Activated CD4-positive, alpha-beta T cell treated with anti-CD3 and anti-CD28 coated beads, Interleukin-10, Interleukin-2, amounts not matched to agents 100 ng/mL and 50 ng/mL, durations not matched to agents 16 hours and 8 hours (primary cell): ENCODE data around the gene MBNL2.

Experiments
- DNase-seq: peaks from one replicate; pipeline ENCODE4 v3.0.0-alpha.2; 2020

Gene MBNL2

DNA sequence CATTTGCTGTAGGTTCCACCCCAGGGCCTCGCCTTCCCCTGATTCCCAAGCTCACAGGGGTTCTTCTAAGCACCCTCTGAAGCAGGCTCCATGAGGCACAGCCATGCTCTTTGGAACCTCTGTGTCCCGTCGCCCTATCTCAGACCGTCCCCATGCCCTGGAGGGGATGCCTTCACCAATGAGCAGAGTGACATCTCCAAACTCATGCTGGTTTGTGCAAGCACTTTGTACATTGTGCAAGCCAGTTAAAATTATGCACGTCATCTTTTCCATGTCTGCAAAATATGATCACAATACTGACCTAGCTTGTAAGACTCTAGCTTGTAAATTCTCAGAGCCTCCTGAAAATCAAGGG, 165.3 kb downstream of the MBNL2 start:
- DNase-seq, result no peak

DNA sequence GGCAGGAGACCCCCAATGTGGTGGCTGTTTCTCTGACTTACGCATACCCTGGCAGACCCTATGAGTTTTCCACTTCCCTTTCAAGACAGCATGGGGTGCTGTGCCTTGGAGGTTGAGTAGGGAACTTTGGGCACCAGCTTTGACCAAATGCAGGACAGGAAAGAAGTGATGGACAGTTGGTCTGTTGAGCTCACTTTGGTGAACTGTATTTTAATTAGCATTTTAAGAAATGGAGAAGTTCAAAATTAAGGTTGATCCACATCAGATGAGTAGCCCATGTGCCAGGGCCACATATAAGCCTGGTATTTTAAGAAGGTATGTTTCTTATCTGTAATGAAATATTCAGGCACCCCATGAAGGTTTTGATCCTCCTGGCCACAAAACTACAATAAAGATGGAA, 165.8 kb downstream of the MBNL2 start:
- no peak for DNase-seq

DNA sequence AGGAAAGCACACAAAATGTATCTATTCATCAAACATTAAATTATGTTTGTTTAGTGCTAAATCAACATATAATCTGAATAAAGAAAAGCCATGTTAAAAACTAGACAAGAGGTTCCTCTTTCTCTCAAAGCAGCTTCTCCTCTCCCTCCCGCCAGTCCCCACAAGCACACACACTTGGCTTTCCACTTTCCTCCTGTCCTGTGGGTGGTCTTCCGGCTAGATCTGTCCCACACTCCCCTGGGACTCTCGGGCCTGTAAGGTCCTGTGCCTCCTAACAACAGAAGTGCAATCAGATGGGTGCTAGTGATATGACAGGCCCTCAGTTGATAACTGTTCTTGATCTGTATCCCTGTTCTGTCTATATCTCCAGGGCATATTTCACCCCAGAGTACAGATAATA, 166.2 kb downstream of the MBNL2 start:
- no peak for DNase-seq

DNA sequence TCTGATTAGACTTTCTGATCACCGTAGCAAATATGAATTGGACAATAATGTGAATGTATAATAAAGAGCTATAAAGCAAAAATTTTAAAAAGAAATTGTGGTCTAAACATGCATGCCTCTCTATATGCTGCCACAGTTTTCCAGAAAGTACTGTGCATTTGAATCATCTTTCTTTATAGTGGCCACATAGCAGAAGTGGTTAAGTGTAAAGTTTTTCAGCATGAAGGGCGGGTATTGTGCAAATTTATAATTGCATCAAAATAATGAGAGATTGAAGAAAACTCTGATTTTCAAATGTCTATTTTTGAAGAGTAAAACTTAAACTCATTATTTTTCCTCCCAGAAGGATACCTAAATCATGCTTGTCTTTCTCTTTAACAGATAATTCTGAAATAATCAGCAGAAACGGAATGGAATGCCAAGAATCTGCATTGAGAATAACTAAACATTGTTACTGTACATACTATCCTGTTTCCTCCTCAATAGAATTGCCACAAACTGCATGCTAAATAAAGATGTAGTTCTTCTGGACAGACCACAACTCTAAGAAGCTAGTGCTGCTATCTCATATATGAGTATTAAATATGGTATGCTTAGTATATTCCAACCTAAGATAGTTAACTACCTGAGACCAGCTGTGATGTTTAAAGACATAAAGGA, 168.9 kb downstream of the MBNL2 start:
- no peak for DNase-seq

DNA sequence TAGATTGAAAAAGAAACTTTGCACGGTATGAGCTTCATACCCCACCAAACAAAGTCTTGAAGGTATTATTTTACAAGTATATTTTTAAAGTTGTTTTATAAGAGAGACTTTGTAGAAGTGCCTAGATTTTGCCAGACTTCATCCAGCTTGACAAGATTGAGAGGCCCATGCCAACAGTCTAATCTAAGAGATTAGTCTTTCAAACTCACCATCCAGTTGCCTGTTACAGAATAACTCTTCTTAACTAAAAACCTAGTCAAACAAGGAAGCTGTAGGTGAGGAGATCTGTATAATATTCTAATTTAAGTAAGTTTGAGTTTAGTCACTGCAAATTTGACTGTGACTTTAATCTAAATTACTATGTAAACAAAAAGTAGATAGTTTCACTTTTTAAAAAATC, 169.9 kb downstream of the MBNL2 start:
- no peak for DNase-seq

DNA sequence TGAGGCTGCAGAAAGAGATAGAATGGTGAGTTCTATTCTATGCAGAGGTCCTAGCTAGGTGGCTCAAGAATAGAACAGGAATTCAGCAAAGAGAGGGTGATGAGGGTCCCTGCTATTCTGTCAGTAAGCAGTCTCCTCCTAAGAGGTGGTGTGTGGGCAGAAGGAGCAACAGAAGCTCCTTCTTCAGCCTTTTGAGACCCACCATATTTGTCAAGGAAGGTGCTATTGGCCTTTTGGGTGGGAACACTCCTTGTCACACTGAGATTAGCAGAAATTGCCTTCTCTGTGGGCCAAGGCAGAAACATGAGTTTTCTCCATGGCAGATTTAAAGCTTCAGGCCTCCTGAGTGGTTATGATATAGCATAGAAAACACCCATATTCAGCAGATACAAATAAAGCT, 172.4 kb downstream of the MBNL2 start:
- DNase-seq, result no peak

DNA sequence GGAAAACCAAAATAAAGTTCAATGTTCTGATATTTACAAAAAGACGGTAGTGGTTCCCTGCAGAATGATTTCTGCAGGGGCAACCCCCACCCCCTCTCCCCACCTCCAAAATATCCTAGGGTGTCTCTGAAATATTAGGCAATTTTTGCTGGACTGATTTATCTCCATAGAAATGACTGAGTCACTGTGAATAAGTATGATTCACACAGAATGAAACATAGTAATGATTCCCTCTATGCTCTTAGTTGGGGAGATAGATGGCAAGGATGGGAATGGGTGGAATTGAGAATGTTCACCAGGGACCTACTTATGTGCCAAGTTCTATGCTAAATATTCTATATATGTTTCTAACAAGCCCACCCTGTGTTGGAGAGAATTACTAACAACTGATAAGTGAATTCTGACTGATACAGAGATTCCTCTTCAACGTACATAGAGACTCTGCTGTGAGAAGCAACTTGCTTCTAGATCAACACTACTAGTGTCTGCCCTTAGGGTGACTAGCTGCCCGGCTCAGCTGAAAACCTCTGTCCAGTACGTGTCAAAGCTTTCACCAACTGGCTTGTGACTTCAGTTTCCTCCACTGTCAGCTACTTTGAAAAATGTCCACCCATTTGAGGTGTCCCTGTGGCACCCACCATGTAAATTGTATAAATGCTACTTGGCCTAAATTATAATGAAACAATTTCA, 173.5 kb downstream of the MBNL2 start:
- DNase-seq, result no peak

DNA sequence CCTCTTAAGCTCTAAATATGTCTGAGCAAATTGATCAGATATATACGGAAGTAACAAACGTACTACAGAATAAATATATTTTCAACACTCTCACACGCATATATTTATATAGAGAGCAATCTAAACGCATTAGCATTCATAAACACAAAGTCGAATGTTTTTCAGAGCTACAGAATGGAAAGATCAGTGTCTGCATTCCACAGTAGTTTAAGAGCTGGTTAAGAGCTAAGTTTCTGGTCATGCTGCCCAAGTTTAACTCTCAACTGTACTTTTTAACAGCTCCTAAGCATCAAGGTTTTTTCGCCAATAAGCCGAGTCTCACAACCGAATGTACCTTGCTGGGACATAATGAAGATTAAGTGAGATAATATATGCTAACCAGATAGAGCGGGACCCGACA, 175.1 kb downstream of the MBNL2 start:
- no peak for DNase-seq

DNA sequence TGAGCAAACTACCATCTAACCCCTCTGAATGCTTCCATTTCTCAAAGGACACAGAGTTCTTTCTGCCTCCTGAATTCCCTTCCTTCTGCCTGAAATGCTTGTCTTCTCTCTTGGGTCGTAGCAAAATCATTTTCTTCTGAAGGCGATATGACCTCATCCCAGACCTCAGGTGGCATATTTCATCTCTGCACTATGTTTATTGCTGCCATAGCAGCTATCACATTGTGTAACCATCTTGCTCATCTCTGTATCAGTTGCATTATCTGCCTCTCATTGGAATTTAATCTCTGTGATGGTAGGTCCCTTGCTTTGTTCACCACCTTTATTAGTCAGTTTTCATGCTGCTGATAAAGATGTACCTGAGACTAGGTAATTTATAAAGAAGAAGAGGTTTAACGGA, 179.3 kb downstream of the MBNL2 start:
- DNase-seq, result no peak

DNA sequence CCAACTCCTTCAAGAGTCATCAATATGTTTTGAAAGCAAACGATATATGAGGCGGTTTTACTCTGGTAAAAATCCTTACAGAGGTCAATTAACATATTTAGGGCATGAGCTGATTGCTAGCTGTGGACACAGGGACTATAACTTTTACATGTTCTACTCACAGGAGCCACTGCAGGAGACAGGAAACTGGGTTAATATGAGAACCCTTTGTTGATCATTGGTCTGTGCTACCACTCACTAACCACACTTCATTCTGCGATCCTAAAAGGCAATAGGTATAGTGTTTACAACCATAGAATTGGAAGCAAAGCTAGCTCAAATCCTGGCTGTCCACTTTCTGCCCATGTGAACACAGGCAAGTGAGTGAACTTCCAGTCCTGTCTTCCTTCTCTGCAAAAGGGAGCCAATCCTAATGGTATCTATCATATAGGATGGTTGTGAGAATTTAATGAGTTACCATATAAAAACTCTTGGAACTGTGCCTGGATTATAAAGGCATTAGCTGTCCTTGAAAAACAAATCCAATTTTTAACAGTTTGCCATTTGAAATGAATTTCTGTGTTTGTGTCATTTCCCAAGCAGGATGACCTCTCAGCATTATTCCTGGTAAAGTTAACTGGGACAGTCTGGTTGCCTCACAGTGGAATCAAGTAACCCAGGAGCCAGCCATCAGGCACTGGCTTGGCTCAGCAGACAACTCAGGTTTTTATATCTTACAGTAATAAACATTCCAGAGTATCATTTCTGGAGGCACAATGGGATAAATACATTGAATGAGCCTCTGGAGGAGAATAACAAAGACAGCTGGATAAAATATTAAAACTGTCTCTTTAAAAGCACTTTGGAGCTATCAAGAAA, 182.0 kb downstream of the MBNL2 start:
- no peak for DNase-seq

DNA sequence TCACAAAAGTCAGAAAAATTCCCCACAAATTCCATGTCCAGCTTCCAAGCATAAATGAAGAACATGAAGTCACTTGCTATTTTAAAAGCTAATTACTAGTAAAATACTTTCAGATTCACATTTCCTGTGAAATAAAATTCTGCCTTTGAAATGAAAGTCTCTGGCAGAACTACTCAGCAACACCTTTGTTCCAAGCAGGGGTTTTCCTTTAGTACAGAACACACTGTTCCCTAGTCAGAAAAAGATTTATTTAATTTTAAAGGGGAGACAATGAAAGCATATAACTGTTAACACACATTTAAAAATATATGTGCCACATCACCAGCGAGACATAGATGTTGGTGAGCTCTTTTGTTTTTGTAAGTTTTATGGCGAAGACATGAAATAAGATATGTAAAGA, 185.4 kb downstream of the MBNL2 start:
- DNase-seq, result no peak

DNA sequence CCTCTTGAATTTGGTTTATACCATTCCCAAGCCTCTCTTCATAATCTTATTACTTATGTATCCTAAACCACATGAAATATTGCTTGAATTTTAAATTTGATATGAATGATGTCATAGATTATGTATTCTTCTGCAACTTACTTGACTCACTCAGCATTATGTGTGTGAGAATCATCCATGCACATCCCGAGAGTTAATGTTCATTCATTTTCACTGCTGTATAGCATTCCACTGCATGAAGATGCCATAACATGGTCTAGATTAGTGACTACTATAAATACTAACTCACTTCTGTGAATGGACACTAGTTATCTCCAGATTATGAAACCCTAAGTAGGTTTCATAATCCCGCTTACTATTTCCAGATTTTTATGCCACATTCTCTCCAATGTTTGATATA, 186.8 kb downstream of the MBNL2 start:
- no peak for DNase-seq

DNA sequence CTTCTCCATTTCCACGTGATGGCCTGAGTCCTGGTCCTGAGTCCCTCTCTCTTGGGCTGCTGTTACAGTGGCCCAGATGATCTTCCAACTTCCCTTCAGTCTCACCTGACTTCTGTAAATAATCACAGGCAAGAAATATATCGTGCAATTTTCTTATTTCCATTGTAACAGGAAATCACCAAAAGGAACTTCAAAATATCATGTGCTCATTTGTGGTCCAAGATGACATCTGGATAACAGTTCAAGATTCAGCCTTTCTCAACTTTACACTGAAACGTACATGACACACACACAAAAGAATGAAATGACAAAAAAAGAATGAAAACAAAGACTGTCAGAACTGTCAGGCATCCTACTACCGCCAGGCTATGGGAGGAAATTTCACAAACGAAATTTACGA, 189.9 kb downstream of the MBNL2 start:
- DNase-seq, result no peak

DNA sequence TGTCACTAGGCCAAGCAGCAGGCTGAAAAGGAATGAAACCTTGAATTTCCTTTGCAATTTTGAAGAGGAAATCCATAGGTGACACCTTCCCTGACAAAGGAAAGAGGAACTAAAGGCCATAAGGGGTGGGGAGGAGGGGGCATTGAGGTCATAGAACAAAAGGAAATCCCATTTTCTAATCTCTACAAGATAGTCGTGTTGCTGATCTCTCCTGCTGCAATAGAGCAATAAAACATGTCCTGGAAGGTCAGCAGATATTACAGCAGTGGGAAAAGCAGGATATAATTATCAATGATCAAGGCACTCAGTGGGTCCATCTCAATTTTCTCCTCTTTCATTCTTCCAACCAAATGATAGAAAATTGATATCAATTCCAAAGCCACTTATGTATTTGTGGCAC, 191.6 kb downstream of the MBNL2 start:
- no peak for DNase-seq

DNA sequence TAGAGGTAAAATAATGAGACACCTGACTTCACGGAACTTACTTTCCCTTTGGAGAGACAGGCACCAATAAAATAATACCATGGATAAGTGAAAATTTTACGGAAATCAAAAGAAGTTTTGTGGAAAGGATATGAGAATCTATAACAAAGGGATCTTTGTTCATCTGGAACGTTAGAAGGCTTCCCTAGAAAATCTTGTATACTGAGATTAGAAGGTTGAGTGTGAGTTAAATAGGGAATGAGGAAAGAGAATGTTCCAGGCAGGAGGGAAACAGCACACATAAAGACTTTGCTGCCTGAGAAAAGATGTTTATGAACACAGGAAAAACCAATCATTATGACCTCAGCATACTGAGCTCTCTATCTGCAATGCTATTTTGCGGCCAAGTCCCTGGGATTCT, 192.3 kb downstream of the MBNL2 start:
- no peak for DNase-seq

DNA sequence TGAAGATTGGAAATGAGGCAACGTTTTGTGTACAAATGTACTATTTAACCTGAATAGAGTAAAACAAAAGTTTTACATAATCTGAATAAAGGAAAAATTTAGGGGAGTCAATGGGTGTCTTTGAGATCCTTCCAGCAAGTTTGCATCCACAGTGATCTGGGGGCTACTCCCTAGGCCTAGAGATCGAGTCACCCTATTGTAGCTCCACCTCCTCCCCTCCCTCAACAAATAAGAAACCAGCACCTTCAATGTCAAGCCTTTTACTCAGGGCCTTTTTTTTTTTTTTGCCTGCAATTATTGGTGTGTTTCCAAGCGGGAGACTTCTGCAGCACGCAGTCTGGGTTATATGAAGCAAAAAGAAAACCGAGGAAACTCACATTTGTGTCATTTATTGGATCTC, 195.6 kb downstream of the MBNL2 start:
- DNase-seq, result no peak

DNA sequence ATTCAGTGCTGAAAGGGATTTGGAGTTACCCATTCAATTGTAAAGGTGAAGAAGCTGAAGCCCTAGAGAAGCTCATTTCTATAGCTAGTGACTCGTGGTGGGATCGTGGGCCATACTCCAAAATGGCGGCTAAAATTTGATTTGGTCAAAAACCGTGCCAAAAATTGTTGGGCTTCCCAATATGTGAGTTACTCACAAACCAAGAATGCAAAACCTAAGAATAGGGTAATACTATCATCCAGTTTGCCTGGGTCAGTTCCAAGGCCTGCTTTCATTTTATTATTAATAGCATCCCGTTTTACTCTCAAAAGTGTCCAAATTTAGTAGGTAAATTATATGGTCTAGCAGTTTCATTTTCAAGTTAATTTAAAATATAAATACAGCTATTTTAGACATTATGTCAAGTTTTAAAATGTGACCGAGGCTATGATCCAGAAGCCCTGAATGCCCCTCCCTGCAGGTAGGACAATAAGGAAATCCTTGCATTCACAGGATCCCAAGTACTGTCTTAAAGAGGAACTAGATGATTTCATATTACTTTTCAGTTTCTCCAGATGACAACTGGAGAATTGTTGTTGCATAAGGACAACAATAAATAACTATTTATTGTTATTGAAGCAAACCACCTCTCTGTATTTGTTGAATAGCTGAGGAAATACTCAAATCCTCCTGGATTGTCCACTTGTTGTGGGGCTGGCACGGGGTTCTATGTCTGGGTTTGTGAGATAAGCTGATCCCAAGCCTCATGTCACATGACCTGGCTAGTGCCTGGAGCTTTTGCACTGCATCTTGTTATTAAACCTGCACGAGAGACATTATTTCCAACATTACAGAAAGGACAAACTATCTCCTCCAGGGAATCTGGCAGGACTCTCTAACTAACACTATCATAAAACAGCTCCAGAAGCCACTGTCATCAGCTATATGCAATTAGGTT, 200.3 kb downstream of the MBNL2 start:
- DNase-seq, result no peak

DNA sequence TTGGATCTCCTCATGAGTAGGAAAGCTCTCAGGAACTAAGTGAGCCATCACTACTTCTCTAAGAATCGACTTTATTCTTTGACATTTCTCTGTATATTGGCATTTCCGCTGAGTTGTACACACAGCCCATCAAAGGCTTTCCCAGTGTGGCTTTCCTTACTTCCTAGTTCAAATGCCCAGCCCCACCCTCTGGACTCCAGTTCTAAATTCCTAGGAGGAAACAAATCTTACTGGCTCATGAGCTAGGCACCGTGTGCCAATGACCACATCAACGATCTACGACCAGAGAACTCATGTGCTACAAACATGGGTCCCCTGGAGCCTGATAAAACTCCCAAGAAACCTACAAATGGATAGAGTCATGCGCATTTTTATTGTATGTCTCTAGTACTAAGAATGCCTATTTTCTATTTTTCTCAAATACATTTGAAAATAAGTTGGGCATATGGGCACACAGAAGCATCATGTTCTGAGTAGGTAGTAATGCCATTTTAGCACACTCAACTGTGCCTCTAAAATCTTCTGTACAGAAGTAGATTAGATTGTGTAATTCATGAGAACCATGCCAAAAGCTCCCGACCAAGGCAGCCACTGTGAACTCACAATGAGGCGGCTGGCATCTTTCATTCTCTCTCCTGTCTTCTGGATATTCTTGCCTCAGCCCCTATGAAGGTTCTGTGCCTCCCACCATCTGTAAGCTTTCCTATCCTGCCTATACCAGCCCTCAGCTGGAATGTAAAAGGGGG, 201.3 kb downstream of the MBNL2 start:
- no peak for DNase-seq

DNA sequence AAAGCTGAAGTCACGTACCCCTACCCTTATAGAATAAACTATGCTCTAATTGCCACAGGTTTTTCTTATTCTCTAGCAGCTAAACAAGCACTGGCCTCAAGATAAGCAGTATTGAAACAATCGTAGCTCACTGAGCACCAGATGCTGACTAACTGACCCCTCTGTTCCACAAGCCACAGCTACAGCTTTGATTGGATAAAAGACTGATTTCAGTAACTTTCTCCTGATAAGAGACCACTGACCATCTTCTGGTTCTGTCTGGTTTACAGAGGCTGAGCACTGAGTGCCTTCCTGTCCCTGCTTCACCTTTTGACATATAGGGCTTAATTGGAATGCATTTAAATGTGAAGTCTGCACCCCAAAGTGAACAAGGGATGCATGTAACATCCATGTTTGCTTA, 203.5 kb downstream of the MBNL2 start:
- DNase-seq, result no peak

DNA sequence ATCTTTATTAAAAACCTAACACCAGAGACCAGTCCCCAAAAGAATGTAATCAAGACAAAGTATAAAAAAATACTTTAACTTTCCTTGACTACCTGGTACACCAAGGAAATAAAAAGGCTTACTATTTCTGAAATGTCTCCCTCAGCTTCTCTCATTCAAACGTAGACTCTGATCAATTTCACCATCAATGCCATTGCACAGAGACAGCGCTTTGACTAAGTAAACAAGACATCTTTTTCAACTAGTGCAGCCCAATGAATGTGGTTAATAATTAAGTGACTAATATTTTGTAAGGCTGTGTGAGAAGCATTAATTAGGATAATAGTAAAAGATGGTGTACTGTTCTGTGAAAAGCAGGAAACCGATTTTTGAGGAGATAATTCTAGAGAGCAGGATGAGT, 204.6 kb downstream of the MBNL2 start:
- DNase-seq, result no peak

DNA sequence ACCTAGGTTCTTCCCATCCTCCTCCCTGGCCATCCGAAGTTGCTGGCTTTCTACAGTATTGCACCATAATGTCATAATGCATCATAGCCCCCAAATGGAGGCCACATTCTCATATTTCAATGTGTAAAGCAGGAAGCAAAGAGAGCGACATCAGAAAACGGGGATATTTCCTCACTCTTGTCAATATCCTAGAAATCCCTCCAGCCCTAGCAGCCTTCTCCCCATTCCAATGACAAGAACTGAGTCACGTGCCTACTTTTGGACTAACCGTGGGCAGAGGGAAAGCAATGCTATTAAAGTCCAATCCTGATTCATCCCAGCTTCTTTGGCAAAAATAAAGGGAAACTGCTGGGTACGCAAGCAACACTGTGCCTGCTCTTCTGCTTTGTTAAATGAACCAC, 207.5 kb downstream of the MBNL2 start:
- no peak for DNase-seq

DNA sequence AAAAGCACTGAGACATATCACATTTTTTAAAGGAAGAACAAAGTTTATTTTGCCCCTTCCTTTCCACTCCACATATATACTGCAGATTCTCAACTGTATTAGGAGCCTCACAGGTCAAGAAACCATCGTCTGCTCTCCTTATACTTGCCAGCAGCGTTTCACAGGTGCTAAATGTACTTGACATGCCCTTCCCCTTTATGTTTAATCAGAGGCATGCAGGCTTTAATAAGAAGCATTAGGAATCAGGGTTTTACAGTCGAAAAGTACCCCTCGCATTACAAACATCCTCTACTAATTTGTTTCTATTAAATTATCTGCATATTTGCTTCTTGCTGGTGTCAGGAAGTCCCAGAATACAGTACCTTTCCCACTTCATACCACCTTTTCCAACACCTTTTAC, 208.2 kb downstream of the MBNL2 start:
- no peak for DNase-seq
